ENCODE measurements around the gene ZBTB17.
A peak's percentile ranks its signal among the peaks of the same experiment; 100 is the strongest.
"Not testable (repeated sequence)": the region's sequence is repeated elsewhere in the genome, so short reads cannot be mapped to it uniquely, and the experiment has no call there.

Gene ZBTB17

GRCh38 chr1:15934211-15935055, 41.5 kb downstream of the ZBTB17 start:
- no peak for DNase-seq

GRCh38 chr1:15933684-15934083, 42.2 kb downstream of the ZBTB17 start:
- no peak for DNase-seq

GRCh38 chr1:15932612-15933011, 43.3 kb downstream of the ZBTB17 start:
- no peak for DNase-seq

GRCh38 chr1:15931884-15932283, 44.0 kb downstream of the ZBTB17 start:
- no peak for DNase-seq

GRCh38 chr1:15931401-15931800, 44.5 kb downstream of the ZBTB17 start:
- DNase-seq: no peak

- DNase-seq: no peak
Measured at GRCh38 chr1:15928971-15929965, 46.6 kb downstream of the ZBTB17 start.

GRCh38 chr1:15926448-15926847, 49.5 kb downstream of the ZBTB17 start:
- not testable (repeated sequence) for DNase-seq

- no peak for DNase-seq
Measured at GRCh38 chr1:15923241-15923640, 52.7 kb downstream of the ZBTB17 start.

- DNase-seq: peak in 2 of 4 experiments; percentile 21 to 22
Measured at GRCh38 chr1:15918962-15919715, 56.8 kb downstream of the ZBTB17 start.

GRCh38 chr1:15916916-15917315, 59.0 kb downstream of the ZBTB17 start:
- no peak for DNase-seq

GRCh38 chr1:15916417-15916816, 59.5 kb downstream of the ZBTB17 start:
- DNase-seq: no peak

- DNase-seq: no peak
Measured at GRCh38 chr1:15915991-15916390, 59.9 kb downstream of the ZBTB17 start.

- DNase-seq: not testable (repeated sequence)
Measured at GRCh38 chr1:15913607-15914006, 62.3 kb downstream of the ZBTB17 start.

GRCh38 chr1:15911927-15912326, 64.0 kb downstream of the ZBTB17 start:
- no peak for DNase-seq

- DNase-seq: no peak
Measured at GRCh38 chr1:15911141-15911540, 64.8 kb downstream of the ZBTB17 start.

GRCh38 chr1:15908597-15908996, 67.3 kb downstream of the ZBTB17 start:
- no peak for DNase-seq

GRCh38 chr1:15902882-15903281, 73.0 kb downstream of the ZBTB17 start:
- DNase-seq: no peak

- no peak for DNase-seq
Measured at GRCh38 chr1:15900662-15901279, 75.1 kb downstream of the ZBTB17 start.

- no peak for DNase-seq
Measured at GRCh38 chr1:15899266-15899665, 76.6 kb downstream of the ZBTB17 start.

- DNase-seq: not testable (repeated sequence)
Measured at GRCh38 chr1:15896841-15897610, 78.9 kb downstream of the ZBTB17 start.

GRCh38 chr1:15895233-15895632, 80.7 kb downstream of the ZBTB17 start:
- no peak for DNase-seq

Data from activated CD4-positive, CD25-positive, alpha-beta regulatory T cell (primary cell).